ENCODE results near the gene FASN.

DNA sequence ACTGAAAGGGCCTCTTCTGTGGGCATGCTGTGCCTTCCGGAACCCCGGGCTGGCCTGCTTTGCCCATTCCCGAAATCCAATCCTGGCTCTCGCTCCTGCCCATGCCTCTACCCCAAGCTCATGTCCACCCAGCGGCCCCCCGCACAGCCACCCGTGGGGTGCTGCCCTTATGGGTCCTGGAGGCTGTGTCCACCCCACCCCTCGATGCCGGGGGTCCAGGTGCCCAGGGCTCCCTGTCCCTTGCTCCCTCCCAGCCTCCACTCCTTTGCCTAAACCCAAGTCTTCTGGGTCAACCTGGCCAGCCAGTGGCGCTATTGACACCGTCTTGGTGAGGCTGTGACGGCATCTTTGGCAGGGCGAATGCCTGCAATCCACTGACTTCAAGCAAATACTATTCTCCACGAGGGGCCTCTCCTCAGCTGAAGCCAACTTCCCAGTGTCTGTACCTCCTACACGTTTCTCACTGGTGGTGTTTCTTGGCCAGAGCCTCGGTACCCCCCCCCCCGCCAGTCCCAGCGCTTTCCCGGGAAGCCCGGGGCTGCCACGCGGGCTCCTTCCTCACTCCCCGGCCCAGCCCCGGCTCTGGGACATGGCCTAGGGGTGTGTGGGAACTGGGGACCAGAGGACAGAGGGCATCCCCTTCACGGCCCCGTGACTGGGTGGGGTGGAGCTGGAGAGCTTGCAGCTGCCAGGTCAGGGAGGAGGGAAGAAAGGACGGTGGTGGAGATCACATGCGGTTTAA is 20.2 kb downstream of the FASN start:
- TF ChIP-seq MNT (IDR thresholded peaks at IDR 0.05): no peak
- peak; percentile 58 for TF ChIP-seq CTCF (CRISPR knock-in tag; IDR thresholded peaks at IDR 0.05)
- TF ChIP-seq MAFK (conservative IDR thresholded peaks at IDR 0.05 in 1 of 2, IDR thresholded peaks at IDR 0.05 in 1 of 2; ENCODE audit: low read length in 2 of 2): no peak
- no peak for TF ChIP-seq CEBPB (IDR thresholded peaks at IDR 0.05; ENCODE audit: borderline replicate concordance, low read depth, low read length)
- no peak for TF ChIP-seq KDM1A (CRISPR knock-in tag; IDR thresholded peaks at IDR 0.05)
- no peak for TF ChIP-seq PHF20 (CRISPR knock-in tag; IDR thresholded peaks at IDR 0.05)
- no peak for TF ChIP-seq ZSCAN25 (CRISPR knock-in tag; IDR thresholded peaks at IDR 0.05)
- TF ChIP-seq GZF1 (CRISPR knock-in tag; IDR thresholded peaks at IDR 0.05): peak; percentile 27; the same call in 1 of the 2 replicates
- TF ChIP-seq ZNF530 (CRISPR knock-in tag; IDR thresholded peaks at IDR 0.05; ENCODE audit: low read depth): no peak
- no peak for TF ChIP-seq TSC22D2 (CRISPR knock-in tag; IDR thresholded peaks at IDR 0.05; ENCODE audit: borderline replicate concordance)

Data from HepG2 (cell line).